A673 (cell line): ENCODE results near the gene FNBP1. TPM values are rescaled to one million over a fixed set of nuclear protein-coding genes. Genes with fewer than 3 reads are reported as not detected.
"Not testable (repeated sequence)": the region's sequence is repeated elsewhere in the genome, so short reads cannot be mapped to it uniquely, and the experiment has no call there.

Experiments
- BruUV-seq: library from RNA; stranded (reverse); fragments of 400-500 nt; replicated peaks from 2 replicates; lab custom pipeline; 2021; lab: Mats Ljungman, UMichigan
- CTCF ChIA-PET: fragments of 300-600 bp; sonication (Branson Sonifier 250); formaldehyde crosslinking; loops from one replicate; lab custom pipeline; 2022; ENCODE audit warnings: antibody characterized with exemption; lab: Charles Lee
- POLR2A ChIA-PET: fragments of 300-600 bp; sonication (Branson Sonifier 250); formaldehyde crosslinking; loops from one replicate; lab custom pipeline; 2022; ENCODE audit warnings: antibody characterized with exemption; ENCODE audit not compliant: low non-redundant PET; lab: Charles Lee
- DNase-seq: peaks from one replicate; pipeline ENCODE4 v3.0.0-alpha.2; 2015; ENCODE audit warnings: low spot score
- H3K27ac ChIP-seq: fragments of 200-600 bp; sonication (generic); 2 replicates; pipeline ENCODE4 v1.5.1; 2016; ENCODE audit warnings: mixed run types, low read depth, mild to moderate bottlenecking, mixed read lengths, antibody characterized with exemption, low read length; ENCODE audit not compliant: poor library complexity, severe bottlenecking
- H3K27me3 ChIP-seq: fragments of 200-600 bp; sonication (generic); replicated peaks from 2 replicates; pipeline ENCODE4 v1.6.1; 2017; ENCODE audit warnings: mixed run types, low read depth, mild to moderate bottlenecking, mixed read lengths, antibody characterized with exemption, low read length; ENCODE audit not compliant: insufficient read depth, poor library complexity
- H3K36me3 ChIP-seq: fragments of 200-600 bp; sonication (generic); 2 replicates; pipeline ENCODE4 v1.6.1; 2016; ENCODE audit warnings: mixed run types, mild to moderate bottlenecking, mixed read lengths, antibody characterized with exemption, low read length; ENCODE audit not compliant: insufficient read depth, poor library complexity, severe bottlenecking
- H3K4me1 ChIP-seq: fragments of 200-600 bp; sonication (generic); 2 replicates; pipeline ENCODE4 v1.6.1; 2017; ENCODE audit warnings: mixed run types, mild to moderate bottlenecking, mixed read lengths, antibody characterized with exemption, low read length; ENCODE audit not compliant: insufficient read depth, poor library complexity, severe bottlenecking
- H3K4me3 ChIP-seq: fragments of 200-600 bp; sonication (generic); 2 replicates; pipeline ENCODE4 v1.5.1; 2016; ENCODE audit warnings: low read depth, mixed run types, mild to moderate bottlenecking, mixed read lengths, low read length; ENCODE audit not compliant: poor library complexity, severe bottlenecking
- H3K9me3 ChIP-seq: fragments of 200-600 bp; sonication (generic); 2 replicates; pipeline ENCODE4 v1.6.1; 2016; ENCODE audit warnings: mixed run types, low read depth, mild to moderate bottlenecking, mixed read lengths, antibody characterized with exemption, low read length; ENCODE audit not compliant: poor library complexity, severe bottlenecking
- CTCF ChIP-seq: fragments of 300-800, 200-600 bp; sonication (generic); conservative IDR thresholded peaks from 2 replicates; pipeline ENCODE4 v1.5.1; 2017; ENCODE audit warnings: low read depth, mild to moderate bottlenecking, antibody characterized with exemption, low read length, moderate library complexity, mixed read lengths
- EZH2 ChIP-seq: fragments of 200-600 bp; sonication (generic); IDR thresholded peaks from 2 replicates; pipeline ENCODE4 v1.6.1; 2017; ENCODE audit warnings: borderline replicate concordance, low read depth, mild to moderate bottlenecking, mixed read lengths, antibody characterized with exemption, low read length; ENCODE audit not compliant: poor library complexity, severe bottlenecking
- intact Hi-C: fragments of 100-400 bp; cut with micrococcal nuclease; formaldehyde crosslinking; loops from one replicate; pipeline ENCODE4 v1.10.0; 2022; ENCODE audit not compliant: unreplicated experiment
- total RNA-seq: library from RNA; stranded (reverse); gene quantifications from 2 replicates; pipeline ENCODE4 v1.2.3, GENCODE V29; 2021

Gene FNBP1
- total RNA-seq, 1 experiment from 2014 or later: 200 TPM

- CTCF ChIA-PET: no interaction called here
- BruUV-seq: no TSS peak
- Histone ChIP-seq H3K36me3 (peaks cover 6% of the 10 kb centered on the region), H3K27me3 (no peaks in the 10 kb centered on the region), H3K9me3 (no peaks in the 10 kb centered on the region), H3K4me1 (no peaks in the 10 kb centered on the region), H3K4me3 (no peak overlapping the region), H3K27ac (no peak overlapping the region)
- POLR2A ChIA-PET: interaction anchor here (0.5 kb wide), 1 partner anchor 43 kb away, joined by 4 read pairs; no protein-coding TSS in a partner anchor
- no peak for DNase-seq
- intact Hi-C loops: no loop called here
- no peak for TF ChIP-seq EZH2
- TF ChIP-seq CTCF: no peak
These were observed 34.5 kb downstream of the FNBP1 start for GRCh38 chr9:130008538-130008937.

- H3K27ac ChIP-seq, H3K4me1 ChIP-seq, H3K4me3 ChIP-seq, POLR2A ChIA-PET, CTCF ChIA-PET, intact Hi-C loops, DNase-seq, BruUV-seq, H3K9me3 ChIP-seq, H3K27me3 ChIP-seq, H3K36me3 ChIP-seq: not testable (repeated sequence)
These were observed 36.0 kb downstream of the FNBP1 start for GRCh38 chr9:130006952-130007351.

- Histone ChIP-seq H3K36me3 (no peaks in the 10 kb centered on the region), H3K27ac (peak overlapping the region; percentile 46), H3K4me1 (peaks cover 10% of the 10 kb centered on the region), H3K4me3 (no peak overlapping the region), H3K27me3 (no peaks in the 10 kb centered on the region), H3K9me3 (no peaks in the 10 kb centered on the region)
- intact Hi-C loops: no loop called here
- BruUV-seq: no TSS peak
- TF ChIP-seq CTCF (no peak), EZH2 (no peak)
- ChIA-PET CTCF (no interaction called here), POLR2A (no interaction called here)
- no peak for DNase-seq
These were observed 38.9 kb downstream of the FNBP1 start for GRCh38 chr9:130003943-130004552.

GRCh38 chr9:130002320-130002719 lies 40.7 kb downstream of the FNBP1 start:
- intact Hi-C loops: no loop called here
- Histone ChIP-seq H3K9me3 (no peaks in the 10 kb centered on the region), H3K4me1 (peaks cover 21% of the 10 kb centered on the region), H3K27ac (no peak overlapping the region), H3K27me3 (no peaks in the 10 kb centered on the region), H3K4me3 (no peak overlapping the region), H3K36me3 (no peaks in the 10 kb centered on the region)
- TF ChIP-seq EZH2 (no peak), CTCF (no peak)
- no peak for DNase-seq
- CTCF ChIA-PET: no interaction called here
- POLR2A ChIA-PET: no interaction called here
- no TSS peak for BruUV-seq
